GM21786 (cell line): Measurements from ENCODE around the gene ADSS1.

Experiments used
- ATAC-seq: cut with Tn5 transposase; IDR thresholded peaks from one replicate; pipeline ENCODE4 v1.9.1; 2021; ENCODE audit not compliant: unreplicated experiment

Gene ADSS1

DNA sequence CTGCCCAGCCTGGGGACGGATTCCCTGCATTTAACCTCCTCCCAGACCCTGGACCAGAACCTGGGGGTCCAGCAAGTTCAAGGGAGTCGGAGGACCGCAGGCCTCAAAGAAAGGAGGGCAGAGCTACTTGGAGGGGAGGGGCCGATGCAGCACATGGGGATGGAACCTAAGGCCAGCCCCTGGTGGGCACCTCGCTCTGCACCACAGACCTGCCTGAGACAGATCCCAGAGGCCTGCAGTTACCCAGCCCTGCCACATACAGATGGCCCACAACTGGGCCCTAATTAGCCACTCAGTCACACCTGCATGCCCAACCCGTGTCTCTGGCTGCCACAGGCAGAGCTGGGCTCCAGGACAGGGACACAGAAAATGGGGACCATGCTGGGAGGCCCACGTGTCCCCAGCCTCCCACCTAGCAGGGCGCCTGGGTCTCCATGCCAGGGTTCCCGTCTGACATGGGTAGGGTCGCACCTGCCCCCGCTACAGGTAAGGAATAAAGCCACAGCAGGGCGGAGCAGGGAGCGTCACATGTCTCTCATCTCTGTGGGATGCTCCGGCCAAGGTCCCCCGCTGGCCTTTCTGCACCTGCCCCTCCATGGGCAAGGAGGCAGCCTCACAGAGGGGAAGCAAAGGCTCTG lies 54.8 kb downstream of the ADSS1 start:
- ATAC-seq, result no peak

GRCh38 chr14:104779776-104780512 lies 55.9 kb downstream of the ADSS1 start:
- ATAC-seq, result no peak

- ATAC-seq, result no peak
Observed at GRCh38 chr14:104780513-104781030, 56.5 kb downstream of the ADSS1 start.

GRCh38 chr14:104781271-104782077 lies 57.4 kb downstream of the ADSS1 start:
- no peak for ATAC-seq

GRCh38 chr14:104782086-104782807 lies 58.2 kb downstream of the ADSS1 start:
- no peak for ATAC-seq

DNA sequence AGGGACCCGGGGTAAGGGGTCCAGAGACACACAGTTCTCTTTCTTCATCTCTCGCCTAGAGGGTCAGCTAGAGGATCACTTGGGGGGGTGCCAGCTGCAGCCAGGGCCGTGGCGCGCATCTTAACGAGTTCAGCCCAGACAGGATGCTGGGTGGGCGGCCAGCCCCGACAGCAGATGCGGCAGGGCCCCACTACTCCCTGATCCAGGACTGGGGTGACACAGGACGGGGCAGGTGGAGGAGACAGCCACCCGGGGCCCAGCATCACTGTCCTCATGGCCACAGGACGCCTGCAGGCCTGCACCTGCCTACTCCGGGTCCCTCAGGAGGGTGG lies 58.7 kb downstream of the ADSS1 start:
- ATAC-seq, result no peak

DNA sequence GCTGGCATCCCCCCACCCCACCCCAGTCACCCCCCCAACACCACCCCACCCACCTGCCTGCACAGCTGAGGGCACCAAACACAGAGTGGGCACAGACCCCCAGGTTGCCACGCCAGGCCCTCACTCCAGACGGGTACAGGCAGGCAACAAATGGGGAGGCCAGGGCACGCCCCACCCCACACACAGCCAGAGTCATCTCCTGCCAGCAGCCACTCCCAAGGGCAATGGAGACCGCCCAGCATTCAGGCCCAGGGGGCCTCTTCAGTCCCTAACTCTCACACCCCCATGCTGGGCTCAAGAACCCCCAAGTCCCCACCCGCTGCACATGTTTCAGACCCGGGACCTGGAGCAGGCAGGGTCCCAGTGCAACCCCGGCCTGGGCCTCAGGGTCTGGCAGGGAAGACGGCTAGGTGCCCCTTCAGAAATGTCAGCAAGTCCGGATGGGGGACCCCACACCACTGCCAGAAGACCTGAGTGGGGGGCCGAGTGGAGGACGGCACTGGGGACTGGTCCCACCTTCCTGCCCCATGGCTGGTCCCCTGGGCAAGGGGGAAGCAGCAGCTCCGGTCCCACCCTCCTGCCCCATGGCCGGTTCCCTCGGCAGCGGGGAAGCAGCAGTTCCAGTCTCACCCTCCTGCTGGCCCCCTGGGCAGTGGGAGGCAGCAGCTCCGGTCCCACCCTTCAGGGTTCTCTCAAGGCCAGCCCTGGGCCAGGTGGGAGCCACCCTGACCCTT lies 59.6 kb downstream of the ADSS1 start:
- no peak for ATAC-seq

GRCh38 chr14:104784218-104784568 lies 60.2 kb downstream of the ADSS1 start:
- no peak for ATAC-seq

GRCh38 chr14:104784846-104785707 lies 61.0 kb downstream of the ADSS1 start:
- no peak for ATAC-seq

DNA sequence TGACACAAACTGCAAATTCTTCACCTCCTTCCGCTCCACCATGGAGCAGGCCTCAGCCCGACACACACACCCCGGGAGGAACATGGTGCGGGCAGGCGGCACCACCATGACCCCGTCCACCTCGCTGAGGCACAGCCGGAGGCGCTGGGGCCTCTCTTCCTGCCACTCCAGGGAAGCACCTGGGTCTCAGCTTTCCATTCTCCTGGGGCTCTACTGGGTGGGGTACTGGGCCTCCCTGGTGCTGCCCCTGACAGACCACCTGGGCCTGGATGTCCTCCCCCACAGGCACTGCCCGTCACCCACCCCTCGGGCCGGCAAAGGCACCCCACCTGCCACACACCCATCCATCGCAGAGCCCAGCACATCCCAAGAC lies 61.7 kb downstream of the ADSS1 start:
- no peak for ATAC-seq

GRCh38 chr14:104786091-104786586 lies 62.1 kb downstream of the ADSS1 start:
- no peak for ATAC-seq

DNA sequence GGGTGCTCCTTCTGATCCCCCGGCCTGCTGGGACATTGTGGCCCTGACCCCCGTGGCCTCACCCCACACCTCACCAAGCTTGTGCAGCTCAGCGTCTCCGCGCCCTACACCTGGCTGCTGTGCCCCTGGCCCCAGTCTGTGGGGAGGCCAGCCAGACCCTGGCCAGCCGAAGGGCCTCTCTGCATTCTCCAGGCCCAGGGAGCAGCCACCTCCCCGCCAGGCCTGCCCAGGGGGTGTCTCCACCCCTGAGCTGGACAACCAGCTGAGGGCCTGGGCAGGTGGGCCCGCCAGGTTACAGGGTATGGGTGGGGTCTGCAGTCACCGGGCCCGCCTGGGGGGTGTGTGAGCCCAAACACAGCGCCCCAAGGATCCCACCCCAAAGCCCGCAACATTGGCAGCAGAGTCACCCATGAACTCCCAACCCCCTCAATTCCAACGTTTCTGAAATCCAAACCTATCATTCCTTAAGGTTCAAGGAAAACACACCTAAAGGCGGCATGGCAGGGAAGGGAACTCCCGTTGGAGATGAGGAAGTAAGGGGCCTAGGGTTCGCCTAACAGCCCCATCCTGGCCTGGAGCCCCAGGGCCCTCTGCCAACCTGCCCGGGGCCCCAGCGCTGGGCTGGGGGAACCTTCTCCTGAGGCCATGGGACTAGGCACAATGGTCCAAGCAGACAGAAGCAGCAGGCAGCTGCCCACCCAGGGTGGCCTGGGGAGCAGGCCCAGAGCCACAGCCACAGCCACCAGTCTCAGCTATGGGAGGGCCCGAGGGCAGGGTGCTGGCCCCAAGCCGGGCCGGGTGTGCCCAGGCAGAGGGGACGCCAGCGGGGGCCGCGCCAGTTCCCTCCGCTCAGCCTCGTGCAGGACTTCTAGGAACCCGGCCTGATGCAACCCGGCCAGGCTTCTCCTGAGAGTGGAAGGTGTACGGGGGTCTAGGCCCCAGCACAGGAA lies 63.0 kb downstream of the ADSS1 start:
- ATAC-seq, result no peak

GRCh38 chr14:104787736-104788135 lies 63.7 kb downstream of the ADSS1 start:
- ATAC-seq, result no peak

- ATAC-seq, result no peak
Observed at GRCh38 chr14:104788161-104788818, 64.3 kb downstream of the ADSS1 start.

DNA sequence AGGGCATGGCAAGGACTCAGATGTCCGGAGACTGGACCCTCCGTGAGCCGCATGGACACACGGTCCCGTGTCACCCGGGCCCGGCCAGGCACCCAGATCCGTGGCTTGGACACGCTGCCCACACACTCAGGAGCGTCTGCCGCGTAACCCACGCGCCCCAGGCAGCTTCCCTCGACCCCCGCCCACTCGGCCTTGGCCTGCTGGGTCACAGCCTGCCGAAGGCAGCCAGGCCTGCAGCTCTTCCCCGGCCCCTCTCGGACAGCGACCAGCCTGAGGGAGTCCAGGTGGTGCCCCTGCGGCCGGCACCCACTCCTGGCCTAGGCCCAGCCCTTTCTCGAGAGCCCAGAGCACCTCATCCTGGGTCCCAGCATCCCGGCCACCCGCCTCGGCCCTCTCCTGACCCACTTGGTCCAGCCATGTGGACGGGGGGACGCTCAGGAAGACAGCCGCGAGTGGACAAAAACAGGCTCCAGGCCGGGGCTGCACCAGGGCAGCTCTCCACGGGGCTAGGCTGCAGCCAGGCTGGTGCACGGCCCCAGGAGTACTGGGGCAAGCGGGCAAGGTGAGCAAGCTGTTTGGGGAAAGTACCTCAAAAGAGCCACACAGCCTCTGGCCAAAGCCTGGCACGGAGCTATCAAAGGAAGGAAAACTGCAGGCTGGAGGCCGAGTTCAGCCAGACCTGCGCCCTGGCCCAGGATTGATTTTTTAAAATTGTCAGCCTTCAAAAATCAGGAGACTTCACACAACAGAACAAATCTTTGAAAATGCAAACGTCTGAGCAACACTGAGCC lies 65.0 kb downstream of the ADSS1 start:
- ATAC-seq, result no peak

DNA sequence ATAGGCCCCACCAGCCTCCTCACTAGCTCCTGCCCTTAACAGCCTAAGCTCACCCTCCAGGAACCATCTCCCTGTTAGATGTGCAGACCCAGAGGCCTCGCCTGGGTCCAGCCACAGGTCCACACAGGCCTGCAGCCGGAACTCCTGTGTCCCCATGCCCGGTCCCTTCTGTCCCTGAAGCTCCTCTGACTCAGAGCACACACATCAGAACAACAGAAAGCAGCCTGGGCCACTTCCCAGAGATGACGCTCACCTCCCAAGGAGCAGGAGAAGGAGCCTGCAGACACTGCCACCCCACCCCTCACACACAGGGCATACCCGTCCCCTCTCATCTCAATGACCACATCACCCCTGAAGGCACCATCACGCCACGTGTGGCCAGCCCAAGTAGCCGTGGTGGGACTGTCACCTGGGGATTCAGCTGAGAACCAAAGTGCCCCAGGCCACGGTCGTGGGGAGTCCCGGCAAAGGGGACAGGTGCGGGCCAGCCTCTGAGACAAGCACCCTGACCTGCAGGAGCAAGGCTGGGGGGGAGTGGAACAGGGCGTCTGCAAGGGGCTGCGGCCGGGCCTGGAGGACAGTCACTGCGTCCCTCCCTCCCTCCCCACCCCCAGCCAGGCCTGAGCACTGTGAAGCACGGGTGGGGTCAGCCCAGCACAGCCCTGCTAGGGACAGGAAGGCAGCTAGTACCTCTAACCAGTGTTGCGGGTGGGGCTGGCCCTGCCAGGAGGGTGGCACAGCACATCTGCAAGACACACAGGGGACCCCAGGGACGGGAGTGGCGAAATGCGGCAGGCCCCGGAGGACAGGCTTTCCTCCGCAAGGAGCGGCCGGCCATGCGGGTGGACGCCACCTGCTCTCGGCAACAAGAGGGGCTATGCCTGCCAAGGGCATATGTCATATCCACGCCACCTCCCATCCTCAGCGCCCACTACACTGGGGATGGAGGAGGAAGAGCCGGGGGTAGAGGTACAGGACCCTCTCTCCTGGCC lies 66.0 kb downstream of the ADSS1 start:
- ATAC-seq, result no peak
